SK-N-SH treated with all-trans-retinoic acid at 6 μM for 48 hours (cell line): ENCODE measurements around the gene VAC14.

Source experiments
- ATAC-seq: fragments of 200-7000 bp; cut with Tn5 transposase; 3 replicates; pipeline ENCODE4 v1.9.1; 2020; ENCODE audit warnings: mild to moderate bottlenecking, moderate library complexity
- BACH2 ChIP-seq: fragments of 250-450 bp; sonication (Bioruptor Pico); IDR thresholded peaks from 2 replicates; pipeline ENCODE4 v1.9.0; 2021; ENCODE audit warnings: mild to moderate bottlenecking, borderline replicate concordance
- CREB5 ChIP-seq: fragments of 250-450 bp; sonication (Bioruptor Pico); IDR thresholded peaks from 2 replicates; pipeline ENCODE4 v1.5.1; 2020; ENCODE audit warnings: low read depth, mild to moderate bottlenecking, moderate library complexity
- CSDC2 ChIP-seq: fragments of 250-450 bp; sonication (Bioruptor Pico); IDR thresholded peaks from 2 replicates; pipeline ENCODE4 v1.5.0; 2020; ENCODE audit warnings: mild to moderate bottlenecking, moderate library complexity
- CSRNP3 ChIP-seq: fragments of 250-450 bp; sonication (Bioruptor Pico); IDR thresholded peaks from 2 replicates; pipeline ENCODE4 v1.5.1; 2021; ENCODE audit warnings: mild to moderate bottlenecking, moderate library complexity
- GLIS3 ChIP-seq: fragments of 250-450 bp; sonication (Bioruptor Pico); IDR thresholded peaks from 2 replicates; pipeline ENCODE4 v1.5.0; 2020; ENCODE audit warnings: mild to moderate bottlenecking, moderate library complexity
- ISL1 ChIP-seq: fragments of 250-450 bp; sonication (Bioruptor Pico); IDR thresholded peaks from 2 replicates; pipeline ENCODE4 v2.1.2; 2022; ENCODE audit warnings: mild to moderate bottlenecking, moderate library complexity
- OSR1 ChIP-seq: fragments of 250-450 bp; sonication (Bioruptor Pico); IDR thresholded peaks from 2 replicates; pipeline ENCODE4 v1.8.0; 2022; ENCODE audit warnings: moderate library complexity, mild to moderate bottlenecking, inconsistent platforms
- PATZ1 ChIP-seq: fragments of 250-450 bp; sonication (Bioruptor Pico); IDR thresholded peaks from 2 replicates; pipeline ENCODE4 v1.8.0; 2020; ENCODE audit warnings: mild to moderate bottlenecking, moderate library complexity, borderline replicate concordance
- POU6F1 ChIP-seq: fragments of 250-450 bp; sonication (Bioruptor Pico); IDR thresholded peaks from 2 replicates; pipeline ENCODE4 v1.8.0; 2021; ENCODE audit warnings: low read depth, mild to moderate bottlenecking, moderate library complexity, borderline replicate concordance
- RARB ChIP-seq: fragments of 250-450 bp; sonication (Bioruptor Pico); IDR thresholded peaks from 2 replicates; pipeline ENCODE4 v1.8.0; 2021; ENCODE audit warnings: mild to moderate bottlenecking, moderate library complexity
- SNAI2 ChIP-seq: fragments of 250-450 bp; sonication (Bioruptor Pico); IDR thresholded peaks from 2 replicates; pipeline ENCODE4 v1.5.0; 2020; ENCODE audit warnings: mild to moderate bottlenecking, moderate library complexity
- TOX ChIP-seq: fragments of 250-450 bp; sonication (Bioruptor Pico); IDR thresholded peaks from 2 replicates; pipeline ENCODE4 v1.8.0; 2021; ENCODE audit warnings: mild to moderate bottlenecking, moderate library complexity, borderline replicate concordance
- TSHZ2 ChIP-seq: fragments of 250-450 bp; sonication (Bioruptor Pico); IDR thresholded peaks from 2 replicates; pipeline ENCODE4 v1.5.0; 2020; ENCODE audit warnings: mild to moderate bottlenecking, moderate library complexity
- ZC3H10 ChIP-seq: fragments of 250-450 bp; sonication (Bioruptor Pico); IDR thresholded peaks from 2 replicates; pipeline ENCODE4 v1.5.1; 2021; ENCODE audit warnings: mild to moderate bottlenecking, moderate library complexity
- ZFP3 ChIP-seq: fragments of 250-450 bp; sonication (Bioruptor Pico); IDR thresholded peaks from 2 replicates; pipeline ENCODE4 v1.5.0; 2020; ENCODE audit warnings: mild to moderate bottlenecking, moderate library complexity
- ZFP30 ChIP-seq: fragments of 450-650 bp; formaldehyde crosslinking; IDR thresholded peaks from 2 replicates; pipeline ENCODE4 v1.5.0; 2022; ENCODE audit warnings: mild to moderate bottlenecking, moderate library complexity
- ZNF565 ChIP-seq: fragments of 450-650 bp; formaldehyde crosslinking; conservative IDR thresholded peaks from 2 replicates; pipeline ENCODE4 v1.5.0; 2020; ENCODE audit warnings: low read depth, mild to moderate bottlenecking, moderate library complexity
- ZNF70 ChIP-seq: fragments of 450-650 bp; formaldehyde crosslinking; IDR thresholded peaks from 2 replicates; pipeline ENCODE4 v1.5.0; 2020; ENCODE audit warnings: mild to moderate bottlenecking, moderate library complexity
- ZNF8 ChIP-seq: fragments of 450-650 bp; formaldehyde crosslinking; IDR thresholded peaks from 2 replicates; pipeline ENCODE4 v1.5.0; 2020; ENCODE audit warnings: mild to moderate bottlenecking, moderate library complexity

VAC14 gene

GRCh38 chr16:70701036-70701435 lies 99.9 kb downstream of the VAC14 start:
- ATAC-seq = no peak
- TF ChIP-seq PATZ1 (CRISPR knock-in tag) (no peak), CSRNP3 (CRISPR knock-in tag) (no peak), TOX (CRISPR knock-in tag) (no peak), RARB (CRISPR knock-in tag) (no peak), POU6F1 (CRISPR knock-in tag) (no peak), SNAI2 (no peak), CSDC2 (CRISPR knock-in tag) (no peak), ZC3H10 (CRISPR knock-in tag) (no peak), ZNF8 (CRISPR knock-in tag) (no peak), CREB5 (CRISPR knock-in tag) (no peak), ZFP30 (CRISPR knock-in tag) (no peak), GLIS3 (CRISPR knock-in tag) (no peak), OSR1 (CRISPR knock-in tag) (no peak), ZNF70 (CRISPR knock-in tag) (no peak), ZFP3 (CRISPR knock-in tag) (no peak), BACH2 (CRISPR knock-in tag) (no peak)

- no peak for ATAC-seq
- no peak for TF ChIP-seq ISL1 (CRISPR knock-in tag)
- TF ChIP-seq OSR1 (CRISPR knock-in tag) = no peak
- TF ChIP-seq TOX (CRISPR knock-in tag) = no peak
- TF ChIP-seq RARB (CRISPR knock-in tag) = no peak
- TF ChIP-seq TSHZ2 = no peak
- TF ChIP-seq CREB5 (CRISPR knock-in tag) = no peak
- TF ChIP-seq ZFP30 (CRISPR knock-in tag) = no peak
- TF ChIP-seq ZFP3 (CRISPR knock-in tag) = no peak
- TF ChIP-seq POU6F1 (CRISPR knock-in tag) = no peak
- no peak for TF ChIP-seq ZNF8 (CRISPR knock-in tag)
- TF ChIP-seq SNAI2 = no peak
- no peak for TF ChIP-seq CSDC2 (CRISPR knock-in tag)
- TF ChIP-seq ZNF565 (CRISPR knock-in tag) = no peak
- TF ChIP-seq, all 23 proteins: peak for 0
Observed at GRCh38 chr16:70700101-70701020, 100.6 kb downstream of the VAC14 start.
